ENCODE data around the gene PITX1.
"Not testable (repeated sequence)": the region's sequence is repeated elsewhere in the genome, so short reads cannot be mapped to it uniquely, and the experiment has no call there.

PITX1 gene

DNA sequence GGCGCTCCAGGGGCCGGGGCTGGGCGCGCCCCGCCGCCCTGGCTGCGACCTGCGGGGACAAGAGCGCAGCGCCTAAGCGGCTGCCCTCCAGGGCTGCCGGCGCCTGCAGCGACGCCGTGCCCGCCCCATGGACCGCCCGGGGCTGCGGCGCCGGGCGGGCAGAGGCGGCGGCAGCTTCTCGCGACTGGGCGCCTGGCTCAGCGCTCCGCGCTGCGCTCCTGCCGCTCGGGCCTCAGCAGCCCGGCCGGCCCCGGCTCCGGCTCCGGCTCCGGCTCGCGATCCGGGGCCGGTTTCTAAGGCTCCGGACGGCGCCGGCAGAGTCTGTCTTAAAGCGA, at the start of gene PITX1:
TSS of gene PITX1 (minus strand) at position 328 of the 335 bp plus-strand sequence. CDS start 347 bp downstream, outside the sequence.
- DNase-seq (ENCODE audit: low read depth), result no peak

GRCh38 chr5:135083334-135083733, 49.3 kb upstream of the PITX1 start:
- DNase-seq (ENCODE audit: low read depth), result not testable (repeated sequence)

- DNase-seq (ENCODE audit: low read depth), result no peak
Measured at GRCh38 chr5:135081240-135081639, 47.2 kb upstream of the PITX1 start.

DNA sequence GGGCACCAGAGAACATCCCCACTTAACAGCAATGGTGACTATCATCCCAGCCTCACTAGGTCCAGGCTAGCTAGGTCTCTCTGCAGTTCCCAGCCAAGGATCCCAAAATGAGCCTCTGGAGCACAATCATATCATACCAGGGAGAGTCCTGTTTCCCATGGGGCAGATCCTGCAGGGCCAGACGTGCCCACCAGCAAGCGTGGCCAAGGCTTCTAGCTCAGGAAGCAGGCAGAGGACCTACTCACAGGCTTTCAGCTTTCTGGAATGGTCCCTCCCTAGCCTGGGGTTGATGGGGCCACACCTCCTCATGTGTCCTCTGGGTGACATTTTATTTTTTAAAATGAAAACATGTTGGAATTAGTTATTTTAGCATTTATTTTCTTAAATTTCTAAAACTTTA, 45.7 kb upstream of the PITX1 start:
- no peak for DNase-seq (ENCODE audit: low read depth)

GRCh38 chr5:135079099-135079681, 45.2 kb upstream of the PITX1 start:
- DNase-seq (ENCODE audit: low read depth), result no peak

GRCh38 chr5:135076801-135077200, 42.8 kb upstream of the PITX1 start:
- DNase-seq (ENCODE audit: low read depth), result no peak

GRCh38 chr5:135076051-135076491, 42.0 kb upstream of the PITX1 start:
- DNase-seq (ENCODE audit: low read depth), result no peak

DNA sequence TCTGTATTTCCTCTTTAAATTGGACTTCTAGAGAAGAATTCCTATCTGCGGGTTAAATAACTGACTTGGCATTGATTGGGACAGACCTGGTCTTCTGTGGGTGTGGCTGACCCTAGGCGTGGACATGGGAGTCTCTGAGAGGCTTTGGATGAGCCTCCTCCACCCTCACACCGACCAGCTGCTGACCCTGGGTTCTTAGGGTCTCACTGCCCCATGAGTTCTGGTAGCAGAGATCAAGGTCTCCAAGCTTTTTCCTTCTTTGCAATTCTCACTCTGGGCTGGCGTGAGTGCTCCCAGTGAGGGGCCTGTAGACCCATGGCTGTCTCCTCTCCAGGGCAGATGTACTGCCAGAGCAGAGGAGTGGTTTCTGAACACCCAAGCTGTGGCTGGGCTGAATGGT, 41.6 kb upstream of the PITX1 start:
- DNase-seq (ENCODE audit: low read depth), result no peak

GRCh38 chr5:135073761-135074345, 39.8 kb upstream of the PITX1 start:
- DNase-seq (ENCODE audit: low read depth), result no peak

- no peak for DNase-seq (ENCODE audit: low read depth)
Measured at GRCh38 chr5:135072387-135073281, 38.6 kb upstream of the PITX1 start.

DNA sequence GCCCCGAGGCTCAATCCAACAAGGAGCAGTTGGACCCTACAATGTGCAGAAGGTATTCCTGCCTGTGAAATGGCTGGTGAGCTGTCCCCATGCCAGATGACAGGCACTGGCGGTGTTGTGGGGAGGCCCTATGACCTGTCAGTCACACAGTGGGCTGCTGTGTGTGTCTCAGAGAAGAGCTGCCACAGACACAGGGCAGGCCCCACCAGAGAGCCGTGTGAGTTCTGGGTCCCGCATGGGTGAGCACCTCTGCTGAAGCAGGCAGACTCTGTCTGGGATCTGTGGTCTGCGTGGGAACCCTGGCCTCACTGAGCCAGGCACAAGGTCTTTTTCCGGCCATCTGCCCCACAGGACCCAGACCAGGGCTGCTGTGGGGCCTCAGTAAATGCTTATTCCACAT, 37.3 kb upstream of the PITX1 start:
- DNase-seq (ENCODE audit: low read depth), result no peak

DNA sequence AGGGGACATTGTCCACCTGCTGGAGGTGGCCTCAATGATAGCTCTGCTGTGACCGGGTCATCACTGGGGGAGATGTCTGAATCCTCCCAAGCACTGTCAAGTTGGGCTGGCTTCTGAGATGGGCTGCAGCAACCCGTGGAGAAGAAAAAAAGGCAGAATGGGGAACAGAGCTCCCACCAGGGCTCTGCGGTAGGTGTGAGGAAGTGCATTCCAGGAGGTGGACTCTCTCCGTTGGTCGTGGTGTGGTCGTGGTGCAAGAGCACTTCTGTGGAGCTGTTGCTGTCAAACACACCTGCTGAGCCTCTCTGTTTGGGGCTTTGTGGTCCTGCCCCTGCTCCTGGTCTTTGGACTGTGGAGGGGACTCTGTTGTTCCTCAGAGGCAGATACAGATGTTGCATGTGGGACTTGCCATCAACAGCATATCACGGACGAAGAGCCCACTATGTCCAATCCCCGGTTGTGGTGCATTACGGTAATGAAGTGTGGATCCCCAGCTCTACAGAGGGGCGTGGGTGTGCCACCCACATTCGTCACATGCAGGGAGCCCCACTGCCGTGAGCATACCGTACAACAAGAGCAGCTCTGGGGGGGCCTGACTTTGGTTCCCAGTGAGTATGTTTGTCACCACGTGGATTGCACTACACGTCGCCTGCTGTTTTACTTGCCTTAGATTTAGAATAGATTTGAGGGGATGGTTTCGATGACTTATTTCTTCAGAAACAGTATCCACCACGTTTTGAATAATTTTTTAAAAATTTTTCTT, 36.0 kb upstream of the PITX1 start:
- no peak for DNase-seq (ENCODE audit: low read depth)

DNA sequence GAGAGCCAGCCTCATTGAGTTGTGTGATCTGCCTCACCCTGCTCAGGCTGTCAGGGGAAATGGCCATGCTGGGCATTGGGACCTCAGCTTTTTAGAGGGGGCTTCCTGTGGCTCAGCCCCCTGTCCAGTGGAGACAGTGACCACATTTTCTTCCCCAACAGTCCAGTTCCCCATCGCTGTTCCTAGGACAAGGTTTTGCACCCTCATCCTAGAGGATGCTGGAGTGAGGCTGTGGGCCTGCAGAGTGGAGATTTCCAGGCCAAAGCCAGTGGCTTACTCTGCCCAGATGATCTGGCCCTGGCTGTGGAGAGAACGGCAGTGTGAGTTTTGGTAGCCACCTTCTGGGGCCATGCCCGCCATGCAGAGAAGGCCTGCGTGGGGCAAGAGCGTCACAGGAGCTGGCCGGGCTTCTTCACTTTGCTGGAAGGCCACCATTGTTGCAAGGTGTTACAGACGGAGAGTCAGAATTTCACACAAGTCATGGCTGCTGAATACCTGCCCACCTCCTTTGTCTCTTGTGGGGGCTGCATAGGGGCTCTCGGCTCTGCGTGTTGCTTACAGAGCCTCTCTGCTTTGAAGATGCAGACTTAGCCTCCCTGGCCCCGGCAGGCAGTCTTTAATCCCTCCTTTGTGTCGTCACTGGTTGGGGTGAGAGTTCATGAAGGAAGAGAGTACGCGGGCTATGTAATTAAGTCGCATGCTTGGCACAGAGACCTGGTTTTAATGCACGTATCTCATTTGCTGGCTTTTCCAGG, 35.2 kb upstream of the PITX1 start:
- no peak for DNase-seq (ENCODE audit: low read depth)

DNA sequence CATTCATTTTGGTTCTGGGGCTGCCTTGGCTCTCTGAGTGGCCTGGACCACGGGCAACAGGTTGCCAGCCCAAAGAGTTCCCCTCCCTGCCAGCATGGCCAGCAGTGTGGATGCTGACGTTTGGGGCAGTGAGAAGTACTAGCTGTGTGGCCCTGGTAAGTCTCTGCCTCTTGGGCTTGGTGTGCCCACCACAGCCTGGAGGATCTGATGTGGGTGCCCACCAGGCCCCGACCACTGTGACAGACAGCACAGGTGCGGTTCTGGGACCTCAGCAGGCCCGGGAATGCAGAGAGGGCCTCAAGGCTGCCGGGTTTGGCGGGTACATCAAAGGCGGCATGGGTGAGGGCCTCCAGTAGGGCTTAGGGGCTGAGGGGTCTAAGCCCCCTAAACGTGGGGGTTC, 33.6 kb upstream of the PITX1 start:
- DNase-seq (ENCODE audit: low read depth), result no peak

DNA sequence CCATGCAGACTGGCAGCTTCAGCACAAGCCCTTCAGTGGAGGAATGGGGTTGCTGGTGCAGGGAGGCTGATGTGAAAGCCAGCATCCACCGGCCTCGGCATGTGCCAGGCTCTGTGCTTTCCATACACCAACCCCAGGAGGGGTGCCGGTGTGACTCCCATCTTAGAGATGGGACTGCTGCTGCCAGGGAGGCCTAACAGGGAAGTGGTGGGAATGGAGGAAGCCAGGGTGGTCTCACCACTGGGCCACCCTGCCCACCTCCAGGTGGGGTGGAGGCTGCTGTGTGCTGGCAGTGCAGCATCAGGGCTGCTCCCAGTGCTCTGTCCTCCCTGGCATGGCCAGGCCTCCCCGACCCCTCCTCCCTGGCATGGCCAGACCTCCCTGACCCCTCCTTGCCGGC, 32.8 kb upstream of the PITX1 start:
- no peak for DNase-seq (ENCODE audit: low read depth)

GRCh38 chr5:135065306-135066265, 31.6 kb upstream of the PITX1 start:
- DNase-seq (ENCODE audit: low read depth), result no peak

GRCh38 chr5:135064235-135064570, 30.2 kb upstream of the PITX1 start:
- no peak for DNase-seq (ENCODE audit: low read depth)

- DNase-seq (ENCODE audit: low read depth), result no peak
Measured at GRCh38 chr5:135063511-135064234, 29.6 kb upstream of the PITX1 start.

GRCh38 chr5:135063056-135063445, 29.0 kb upstream of the PITX1 start:
- no peak for DNase-seq (ENCODE audit: low read depth)

Data from HS-5 (cell line).